GM21390 (cell line): Measurements from ENCODE around the gene STARD5.
"Not testable (repeated sequence)": the region's sequence is repeated elsewhere in the genome, so short reads cannot be mapped to it uniquely, and the experiment has no call there.

Source experiments
- ATAC-seq: cut with Tn5 transposase; IDR thresholded peaks from one replicate; pipeline ENCODE4 v1.9.1; 2021; ENCODE audit not compliant: unreplicated experiment

The STARD5 gene

GRCh38 chr15:81323944-81324881 lies at the start of gene STARD5:
STARD5 (minus strand) TSS chr15:81324141; CDS start chr15:81324099, 42 bp downstream.
- ATAC-seq, result peak; percentile 100

- no peak for ATAC-seq
Measured at GRCh38 chr15:81373176-81373575, 49.2 kb upstream of the STARD5 start.

GRCh38 chr15:81372575-81372974 lies 48.6 kb upstream of the STARD5 start:
- no peak for ATAC-seq

GRCh38 chr15:81363718-81364500 lies 40.0 kb upstream of the STARD5 start:
- ATAC-seq, result no peak

GRCh38 chr15:81363276-81363675 lies 39.3 kb upstream of the STARD5 start:
- ATAC-seq, result no peak

- ATAC-seq, result no peak
Measured at GRCh38 chr15:81362790-81363189, 38.8 kb upstream of the STARD5 start.

- no peak for ATAC-seq
Measured at GRCh38 chr15:81361891-81362290, 38.0 kb upstream of the STARD5 start.

- ATAC-seq, result no peak
Measured at GRCh38 chr15:81360491-81360890, 36.5 kb upstream of the STARD5 start.

- ATAC-seq, result no peak
Measured at GRCh38 chr15:81358248-81358647, 34.3 kb upstream of the STARD5 start.

GRCh38 chr15:81357180-81357686 lies 33.3 kb upstream of the STARD5 start:
- no peak for ATAC-seq

GRCh38 chr15:81356252-81356651 lies 32.3 kb upstream of the STARD5 start:
- no peak for ATAC-seq

GRCh38 chr15:81351651-81352050 lies 27.7 kb upstream of the STARD5 start:
- ATAC-seq, result no peak

GRCh38 chr15:81349271-81349670 lies 25.3 kb upstream of the STARD5 start:
- ATAC-seq, result no peak

GRCh38 chr15:81348691-81349090 lies 24.8 kb upstream of the STARD5 start:
- not testable (repeated sequence) for ATAC-seq

- ATAC-seq, result no peak
Measured at GRCh38 chr15:81347910-81348309, 24.0 kb upstream of the STARD5 start.

- no peak for ATAC-seq
Measured at GRCh38 chr15:81346611-81347010, 22.7 kb upstream of the STARD5 start.

- no peak for ATAC-seq
Measured at GRCh38 chr15:81343371-81343770, 19.4 kb upstream of the STARD5 start.

GRCh38 chr15:81341351-81341750 lies 17.4 kb upstream of the STARD5 start:
- no peak for ATAC-seq

- no peak for ATAC-seq
Measured at GRCh38 chr15:81339851-81340250, 15.9 kb upstream of the STARD5 start.

- ATAC-seq, result no peak
Measured at GRCh38 chr15:81339321-81339720, 15.4 kb upstream of the STARD5 start.

GRCh38 chr15:81338170-81339007 lies 14.4 kb upstream of the STARD5 start:
- no peak for ATAC-seq
